GM21619 (cell line): Measurements from ENCODE around the gene PTH2.
"Not testable (repeated sequence)": the region's sequence is repeated elsewhere in the genome, so short reads cannot be mapped to it uniquely, and the experiment has no call there.

Experiments
- ATAC-seq: cut with Tn5 transposase; IDR thresholded peaks from one replicate; pipeline ENCODE4 v1.9.1; 2021; ENCODE audit not compliant: unreplicated experiment

The PTH2 gene

DNA sequence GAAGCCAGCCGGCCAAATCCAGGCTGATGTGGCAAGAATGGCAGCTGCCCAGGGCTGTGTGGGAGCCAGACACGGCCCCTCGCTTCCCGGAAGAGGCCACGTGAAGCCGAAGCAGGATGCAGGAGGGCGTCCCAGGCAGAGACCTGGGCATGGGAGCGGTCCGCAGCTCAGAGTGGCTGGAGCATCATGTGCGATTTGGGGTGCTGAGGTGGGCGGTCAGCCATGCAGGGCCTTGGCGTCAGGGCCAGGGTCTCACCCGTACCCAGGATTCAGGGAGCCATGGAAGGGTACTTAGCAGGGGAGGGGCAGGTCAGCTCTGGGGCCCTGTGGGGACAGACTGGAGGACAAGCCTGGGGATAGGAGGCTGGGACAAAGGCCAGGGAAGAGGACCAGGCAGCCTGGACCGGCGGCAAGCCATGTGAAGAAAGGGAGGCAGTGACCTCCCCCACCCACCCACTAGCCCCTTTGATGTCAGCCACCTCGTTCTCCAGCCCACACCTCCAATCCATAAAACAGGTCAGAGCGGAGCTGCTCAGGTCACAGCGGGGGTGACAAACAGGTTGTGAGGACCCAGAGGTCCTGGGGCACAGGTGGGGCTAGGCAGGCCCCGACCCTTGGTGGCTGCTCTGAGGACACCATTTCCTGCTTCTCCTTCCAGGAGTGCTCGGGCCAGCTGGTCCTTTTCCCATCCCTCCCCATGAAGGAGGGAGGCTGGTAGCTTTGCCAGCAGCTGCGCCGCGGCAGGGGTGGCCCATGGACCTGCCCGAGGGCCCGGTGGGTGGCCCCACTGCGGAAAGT lies 32.9 kb downstream of the PTH2 start:
- ATAC-seq = no peak

- no peak for ATAC-seq
These were observed 33.8 kb downstream of the PTH2 start for GRCh38 chr19:49389406-49389805.

DNA sequence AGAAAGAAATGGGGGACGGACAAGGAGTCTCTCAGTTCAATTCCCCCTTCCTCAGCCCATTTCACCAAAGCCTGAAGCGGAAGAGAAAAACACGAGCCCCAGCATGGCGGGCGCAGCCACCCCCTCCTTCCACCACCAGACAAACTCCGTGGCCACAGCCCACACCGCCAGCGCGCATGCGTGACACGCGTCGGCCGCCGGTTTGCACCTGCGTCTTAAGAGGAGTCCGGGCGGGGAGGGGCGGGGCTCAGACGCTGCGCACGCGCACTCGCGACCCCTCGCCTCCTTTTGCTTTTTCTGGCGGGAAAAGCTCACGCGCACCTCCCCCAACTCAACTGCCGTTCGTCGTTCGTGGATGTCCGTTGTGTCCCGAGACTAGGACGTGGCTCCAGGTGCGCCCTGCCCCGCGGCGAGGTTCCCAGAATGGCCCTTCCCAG lies 35.3 kb downstream of the PTH2 start, which contains the start of gene KASH5:
Gene KASH5 (plus strand): TSS at position 314 of the 437 bp plus-strand sequence. CDS start 2,635 bp downstream, outside the sequence.
- peak; percentile 46 for ATAC-seq

DNA sequence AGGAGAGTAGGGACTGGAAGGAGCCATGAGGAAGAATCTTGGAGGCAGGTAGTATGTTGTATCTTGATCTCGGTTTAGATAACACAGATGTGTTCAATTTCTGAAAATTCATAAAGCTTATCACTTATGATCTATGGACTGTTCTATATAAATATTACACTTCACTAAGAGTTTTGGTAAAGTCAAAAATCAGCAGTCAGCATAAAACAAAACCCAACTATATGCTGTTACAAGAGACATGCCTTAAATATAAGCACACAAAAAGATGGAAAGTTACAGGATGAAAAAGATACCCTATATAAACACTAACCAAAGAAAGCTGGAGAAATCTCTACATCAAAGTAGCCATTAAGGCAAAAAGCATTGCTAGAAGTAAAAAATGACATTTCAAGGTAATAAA lies 39.6 kb downstream of the PTH2 start:
- ATAC-seq = no peak

DNA sequence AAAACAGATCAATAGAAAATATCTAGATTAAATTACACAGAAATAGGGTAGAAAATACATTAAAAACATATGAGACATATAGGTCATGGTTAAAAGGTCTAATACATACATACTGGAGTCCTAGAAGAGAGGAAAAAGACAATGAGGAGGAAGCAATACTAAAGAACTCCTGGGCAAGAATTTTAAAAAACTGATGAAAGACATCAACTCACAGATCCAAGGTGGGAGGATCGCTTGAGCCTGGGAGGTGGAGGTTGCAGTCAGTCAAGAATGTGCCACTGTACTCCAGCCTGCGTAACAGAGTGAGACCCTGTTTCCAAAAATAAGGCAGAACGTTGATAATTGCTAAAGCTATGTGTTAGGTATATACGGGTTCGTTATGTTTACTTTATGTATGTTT lies 40.6 kb downstream of the PTH2 start:
- no peak for ATAC-seq

DNA sequence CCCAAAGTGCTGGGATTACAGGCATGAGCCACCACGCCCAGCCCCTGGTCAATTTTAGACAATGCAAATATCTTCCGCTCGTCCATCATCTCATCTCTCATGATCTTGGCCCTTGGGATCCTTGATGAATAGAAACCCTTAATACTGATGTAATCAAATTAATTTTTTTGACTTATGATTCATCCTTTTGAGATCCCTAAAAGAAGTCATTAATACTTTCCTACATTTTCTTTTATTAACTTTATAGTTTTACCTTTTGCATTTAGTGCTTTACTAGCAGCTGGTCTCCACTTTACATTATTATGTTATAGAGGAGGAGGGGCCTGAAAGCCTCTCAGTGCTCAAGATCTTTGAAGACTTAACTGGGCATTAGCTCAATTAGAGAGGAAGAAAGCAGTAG lies 42.9 kb downstream of the PTH2 start:
- no peak for ATAC-seq

- no peak for ATAC-seq
These were observed 44.7 kb downstream of the PTH2 start for GRCh38 chr19:49378512-49378911.

DNA sequence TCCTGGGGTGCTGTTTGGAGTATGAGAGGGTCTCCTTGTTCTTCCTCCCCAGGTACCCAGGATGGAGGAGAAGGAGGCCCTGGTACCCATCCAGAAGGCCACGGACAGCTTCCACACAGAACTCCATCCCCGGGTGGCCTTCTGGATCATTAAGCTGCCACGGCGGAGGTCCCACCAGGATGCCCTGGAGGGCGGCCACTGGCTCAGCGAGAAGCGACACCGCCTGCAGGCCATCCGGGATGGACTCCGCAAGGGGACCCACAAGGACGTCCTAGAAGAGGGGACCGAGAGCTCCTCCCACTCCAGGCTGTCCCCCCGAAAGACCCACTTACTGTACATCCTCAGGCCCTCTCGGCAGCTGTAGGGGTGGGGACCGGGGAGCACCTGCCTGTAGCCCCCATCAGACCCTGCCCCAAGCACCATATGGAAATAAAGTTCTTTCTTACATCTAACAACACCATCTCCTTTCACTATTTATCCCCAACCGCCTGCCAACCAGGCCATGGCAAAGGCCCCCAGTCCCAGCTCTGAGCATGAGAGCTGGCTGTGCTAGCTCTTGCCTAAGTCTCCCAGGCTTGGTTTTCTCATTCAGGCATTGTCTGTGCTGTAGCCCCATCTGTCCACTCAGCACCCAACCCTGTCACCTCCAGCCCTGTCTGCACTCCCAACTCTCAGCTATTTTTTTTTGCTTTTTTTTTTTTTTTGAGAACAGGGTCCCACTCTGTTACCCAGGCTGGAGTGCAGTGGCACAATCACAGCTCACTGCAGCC lies 48.4 kb downstream of the PTH2 start:
- no peak for ATAC-seq

DNA sequence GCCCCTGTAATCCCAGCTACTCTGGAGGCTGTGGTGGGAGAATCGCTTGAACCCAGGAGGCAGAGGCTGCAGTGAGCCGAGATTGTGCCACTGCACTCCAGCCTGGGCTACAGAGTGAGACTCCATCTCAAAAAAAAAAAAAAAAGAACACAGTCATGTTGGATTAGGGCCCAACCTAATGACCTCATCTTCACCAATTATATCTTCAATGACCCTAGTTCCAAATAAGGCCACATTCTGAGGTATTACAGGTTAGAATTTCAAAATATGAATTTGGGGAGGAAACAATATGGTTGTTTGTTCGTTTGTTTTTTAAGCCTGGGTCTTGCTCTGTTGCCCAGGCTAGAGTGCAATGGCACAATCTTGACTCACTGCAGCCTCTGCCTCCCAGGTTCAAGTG lies 50.1 kb downstream of the PTH2 start:
- not testable (repeated sequence) for ATAC-seq
